Embryonic facial prominence (tissue), 1 donor: ENCODE measurements around the gene NTF4.
"Not testable (repeated sequence)": the region's sequence is repeated elsewhere in the genome, so short reads cannot be mapped to it uniquely, and the experiment has no call there.

Source experiments
- DNase-seq: peaks from one replicate; pipeline ENCODE4 v3.0.0-alpha.2; 2016; ENCODE audit errors: extremely low spot score

NTF4 gene

DNA sequence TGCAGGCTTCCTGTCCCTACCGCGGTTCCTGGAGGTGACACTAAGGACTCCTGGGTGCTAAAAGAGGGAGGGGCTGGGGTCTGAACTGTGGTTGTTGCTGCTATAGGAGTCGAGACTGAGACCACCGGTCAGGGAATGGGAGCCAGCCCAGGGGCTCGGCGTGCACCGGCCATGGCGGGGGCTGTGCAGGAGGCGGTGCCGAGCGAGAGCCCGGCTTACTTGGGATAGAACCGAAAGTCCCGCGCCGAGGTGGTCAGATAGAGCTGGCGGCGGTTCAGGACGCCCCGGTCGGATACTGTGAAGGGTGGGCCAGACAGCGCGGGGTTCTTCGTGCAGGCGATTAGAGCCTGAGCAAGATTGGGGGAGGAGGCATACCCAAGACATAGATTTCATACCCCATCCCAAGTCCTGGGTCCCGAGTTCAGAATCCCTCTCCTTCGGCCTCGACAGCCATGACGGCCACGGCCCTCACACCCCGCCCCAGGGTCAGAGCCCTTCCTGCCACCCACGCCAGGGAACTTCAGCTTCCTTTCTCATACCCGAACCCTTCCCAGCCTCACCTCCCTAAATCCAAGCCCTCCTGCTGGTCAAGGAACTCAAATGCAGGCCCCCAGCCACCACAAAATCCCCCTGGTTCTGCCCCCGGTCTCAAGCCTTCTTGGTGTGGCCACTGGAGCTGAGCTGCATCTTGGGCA is 7.6 kb downstream of the NTF4 start:
- DNase-seq, result not testable (repeated sequence)

DNA sequence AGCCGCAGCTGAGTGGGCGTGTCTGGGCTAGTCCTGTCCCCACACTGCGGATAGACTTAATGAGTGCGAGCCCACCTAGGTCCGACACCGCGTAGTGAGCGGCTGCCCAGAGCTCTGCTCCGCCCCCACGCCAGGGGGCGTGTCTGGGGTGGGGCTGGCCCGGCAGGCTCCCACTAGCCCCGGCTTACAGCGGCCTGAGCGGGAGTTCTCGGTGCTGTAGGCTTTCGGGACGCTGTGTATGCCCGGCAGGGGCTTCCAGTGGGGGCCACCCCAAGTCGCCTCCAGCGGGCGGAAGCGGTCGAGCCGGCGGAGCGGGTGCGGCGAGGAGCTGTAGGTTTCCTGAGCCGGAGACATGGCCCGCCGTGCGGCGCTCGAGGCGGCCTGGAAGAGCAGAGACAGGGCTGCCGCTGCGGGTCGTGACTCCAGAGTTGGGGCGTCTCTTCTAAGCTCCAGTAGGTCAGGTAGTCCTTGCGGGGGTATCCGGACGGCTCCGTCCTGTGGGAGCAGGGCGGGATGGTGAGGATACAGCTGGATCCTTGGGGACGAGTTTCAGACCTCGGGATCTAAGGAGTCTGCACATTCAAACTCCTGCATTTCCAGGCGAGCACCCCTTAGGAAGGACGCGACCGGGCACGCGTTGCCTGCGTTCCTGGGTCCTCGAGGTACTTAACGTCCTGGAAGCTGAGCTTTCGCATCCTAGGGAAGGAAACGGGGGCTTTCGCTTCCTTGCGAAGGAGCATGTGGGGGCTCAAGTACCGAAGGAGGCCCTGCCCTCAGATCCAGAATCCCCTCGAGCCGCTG is 8.3 kb downstream of the NTF4 start:
- DNase-seq, result no peak

DNA sequence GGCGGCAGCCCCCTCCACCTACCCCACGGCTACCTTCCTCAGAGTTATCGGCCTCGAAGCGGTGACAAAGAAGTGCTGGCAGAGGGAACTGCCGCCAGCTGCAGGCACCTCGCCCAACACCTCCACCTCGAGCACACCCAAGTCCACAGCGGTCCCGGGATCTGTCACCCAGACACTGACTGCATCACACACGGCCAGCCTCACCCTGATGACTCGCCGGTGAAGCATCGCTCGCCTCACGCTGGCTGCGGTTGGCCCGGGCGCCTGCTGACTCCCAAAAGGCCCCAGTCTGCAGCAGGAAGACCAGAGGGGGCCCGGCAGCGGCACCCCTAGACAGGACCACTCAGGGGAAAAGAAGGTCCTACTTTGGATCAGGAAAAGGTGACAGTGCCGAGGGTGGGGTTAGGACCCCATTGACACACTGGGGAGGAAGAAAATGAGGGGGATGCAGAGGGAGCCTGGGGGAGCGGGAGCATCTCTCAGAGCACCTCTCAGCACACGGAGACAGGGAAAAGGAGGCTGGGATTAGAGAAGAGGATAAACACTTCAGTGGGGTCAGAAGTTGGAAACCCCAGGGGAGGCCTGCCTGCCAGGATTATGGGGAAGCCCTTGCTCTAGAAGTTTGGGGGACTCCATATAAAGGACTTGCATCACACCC is 14.1 kb downstream of the NTF4 start:
- DNase-seq, result not testable (repeated sequence)

DNA sequence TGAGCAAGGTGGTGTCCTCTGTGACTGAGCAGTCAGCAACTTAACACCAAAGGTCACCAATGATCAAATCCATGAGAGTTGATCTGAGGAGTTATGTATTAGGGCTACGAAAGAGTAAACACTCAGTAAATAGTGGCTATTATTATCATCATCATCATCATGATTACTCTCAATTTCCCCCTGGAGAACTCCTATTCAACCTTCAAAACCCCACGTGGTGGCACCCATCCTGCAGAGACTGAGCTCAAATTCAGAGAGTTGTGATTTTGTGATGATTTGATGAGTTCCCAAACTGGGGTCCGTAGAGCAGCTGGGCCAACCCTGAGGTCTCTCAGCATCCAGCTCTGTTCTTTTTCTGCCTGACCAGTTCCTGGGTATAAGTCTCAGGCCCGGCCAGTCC is 14.8 kb downstream of the NTF4 start:
- not testable (repeated sequence) for DNase-seq

DNA sequence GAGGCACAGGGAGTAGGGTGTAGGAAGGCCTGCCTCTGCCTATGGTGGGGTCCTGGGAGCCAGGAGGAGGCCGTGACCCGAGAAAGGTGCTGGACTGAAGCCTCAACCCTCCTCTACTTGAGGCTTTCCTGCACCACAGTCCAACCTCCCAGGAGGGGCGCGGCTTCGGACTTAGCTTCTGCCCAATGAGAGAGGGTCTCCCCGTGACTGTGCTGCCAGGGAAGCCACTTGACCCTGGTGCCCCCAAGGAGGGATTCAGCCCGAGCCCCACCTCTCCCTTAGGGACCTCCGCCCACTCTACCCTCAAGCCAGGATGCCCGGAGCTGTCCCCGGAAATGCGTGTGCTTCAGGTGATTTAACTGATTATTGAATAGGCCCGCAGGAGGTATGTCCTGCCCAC is 15.6 kb downstream of the NTF4 start, which contains the start of gene CGB8:
TSS of gene CGB8 (minus strand) at position 101 of the 400 bp plus-strand sequence. CDS start 372 bp downstream, outside the sequence.
- DNase-seq, result not testable (repeated sequence)

DNA sequence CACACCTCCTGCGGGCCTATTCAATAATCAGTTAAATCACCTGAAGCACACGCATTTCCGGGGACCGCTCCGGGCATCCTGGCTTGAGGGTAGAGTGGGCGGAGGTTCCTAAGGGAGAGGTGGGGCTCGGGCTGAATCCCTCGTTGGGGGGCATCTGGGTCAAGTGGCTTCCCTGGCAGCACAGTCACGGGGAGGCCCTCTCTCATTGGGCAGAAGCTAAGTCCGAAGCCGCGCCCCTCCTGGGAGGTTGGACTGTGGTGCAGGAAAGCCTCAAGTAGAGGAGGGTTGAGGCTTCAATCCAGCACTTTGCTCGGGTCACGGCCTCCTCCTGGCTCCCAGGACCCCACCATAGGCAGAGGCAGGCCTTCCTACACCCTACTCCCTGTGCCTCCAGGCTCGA is 21.1 kb downstream of the NTF4 start, which contains the start of gene CGB5:
TSS of gene CGB5 (plus strand) at position 301 of the 400 bp plus-strand sequence. CDS start 362 bp downstream, outside the sequence.
- not testable (repeated sequence) for DNase-seq

DNA sequence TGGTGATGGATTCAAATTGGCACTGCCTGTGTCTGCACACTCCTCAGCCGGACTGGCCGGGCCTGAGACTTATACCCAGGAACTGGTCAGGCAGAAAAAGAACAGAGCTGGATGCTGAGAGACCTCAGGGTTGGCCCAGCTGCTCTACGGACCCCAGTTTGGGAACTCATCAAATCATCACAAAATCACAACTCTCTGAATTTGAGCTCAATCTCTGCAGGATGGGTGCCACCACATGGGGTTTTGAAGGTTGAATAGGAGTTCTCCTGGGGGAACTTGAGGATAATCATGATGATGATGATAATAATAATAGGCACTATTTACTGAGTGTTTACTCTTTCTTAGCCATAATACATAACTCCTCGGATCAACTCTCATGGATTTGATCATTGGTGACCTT is 22.0 kb downstream of the NTF4 start:
- not testable (repeated sequence) for DNase-seq

DNA sequence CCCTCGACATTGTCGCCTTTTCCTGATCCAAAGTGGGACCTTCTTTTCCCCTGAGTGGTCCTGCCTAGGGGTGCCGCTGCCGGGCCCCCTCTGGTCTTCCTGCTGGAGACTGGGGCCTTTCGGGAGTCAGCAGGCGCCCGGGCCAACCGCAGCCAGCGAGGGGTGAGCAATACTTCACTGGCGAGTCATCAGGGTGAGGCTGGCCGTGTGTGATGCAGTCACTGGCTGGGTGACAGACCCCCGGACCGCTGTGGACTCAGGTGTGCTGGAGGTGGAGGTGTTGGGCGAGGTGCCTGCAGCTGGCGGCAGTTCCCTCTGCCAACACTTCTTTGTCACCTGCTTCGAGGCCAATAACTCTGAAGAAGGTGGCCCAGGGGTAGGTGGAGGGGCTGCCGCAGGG is 22.4 kb downstream of the NTF4 start:
- DNase-seq, result no peak

DNA sequence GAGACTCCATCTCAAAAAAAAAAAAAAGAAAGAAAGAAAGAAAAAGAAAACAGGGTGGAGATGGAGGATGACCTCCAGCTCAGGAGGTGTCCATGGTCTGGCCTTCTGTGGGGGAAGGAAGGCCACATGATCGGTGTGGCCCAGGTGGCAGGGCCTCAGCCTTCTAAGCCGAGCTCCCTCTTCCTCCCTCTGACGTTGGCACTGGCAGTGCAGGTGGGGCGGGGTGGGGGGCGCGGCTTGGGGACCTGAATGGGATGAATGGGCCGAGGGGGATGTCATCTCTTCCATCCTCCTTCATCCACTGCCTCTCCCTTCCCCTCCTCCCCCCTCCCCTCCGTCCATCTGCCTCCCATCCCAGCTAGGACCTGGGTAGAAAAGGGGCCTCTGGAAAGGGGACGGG is 24.9 kb downstream of the NTF4 start:
- not testable (repeated sequence) for DNase-seq

DNA sequence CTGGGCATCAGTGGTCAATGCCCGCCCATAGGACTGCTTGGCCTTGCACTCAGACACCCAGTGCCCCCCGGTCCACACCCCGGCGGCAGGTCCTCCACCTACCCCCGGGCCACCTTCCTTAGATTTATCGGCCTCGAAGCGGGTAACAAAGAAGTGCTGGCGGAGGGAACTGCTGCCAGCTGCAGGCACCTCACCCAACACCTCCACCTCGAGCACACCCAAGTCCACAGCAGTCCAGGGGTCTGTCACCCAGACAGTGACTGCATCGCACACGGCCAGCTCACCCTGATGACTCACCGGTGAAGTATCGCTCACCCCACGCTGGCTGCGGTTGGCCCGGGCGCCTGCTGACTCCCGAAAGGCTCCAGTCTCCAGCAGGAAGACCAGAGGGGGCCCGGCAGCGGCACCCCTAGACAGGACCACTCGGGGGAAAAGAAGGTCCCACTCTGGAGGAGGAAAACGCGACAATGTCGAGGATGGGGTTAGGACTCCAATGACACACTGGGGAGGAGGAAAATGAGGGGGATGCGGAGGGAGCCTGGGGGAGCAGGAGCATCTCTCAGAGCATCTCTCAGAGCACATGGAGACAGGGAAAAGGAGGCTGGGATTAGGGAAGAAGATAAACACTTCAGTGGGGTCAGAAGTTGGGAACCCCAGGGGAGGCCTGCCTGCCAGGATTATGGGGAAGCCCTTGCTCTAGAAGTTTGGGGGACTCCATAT is 25.9 kb downstream of the NTF4 start:
- DNase-seq, result not testable (repeated sequence)

DNA sequence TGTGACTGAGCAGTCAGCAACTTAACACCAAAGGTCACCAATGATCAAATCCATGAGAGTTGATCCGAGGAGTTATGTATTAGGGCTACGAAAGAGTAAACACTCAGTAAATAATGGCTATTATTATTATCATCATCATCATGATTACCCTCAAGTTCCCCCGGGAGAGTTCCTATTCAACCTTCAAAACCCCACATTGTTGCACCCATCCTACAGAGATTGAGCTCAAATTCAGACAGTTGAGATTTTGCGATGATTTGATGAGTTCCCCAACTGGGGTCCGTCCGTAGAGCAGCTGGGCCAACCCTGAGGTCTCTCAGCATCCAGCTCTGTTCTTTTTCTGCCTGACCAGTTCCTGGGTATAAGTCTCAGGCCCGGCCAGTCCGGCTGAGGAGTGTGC is 26.5 kb downstream of the NTF4 start:
- DNase-seq, result not testable (repeated sequence)

DNA sequence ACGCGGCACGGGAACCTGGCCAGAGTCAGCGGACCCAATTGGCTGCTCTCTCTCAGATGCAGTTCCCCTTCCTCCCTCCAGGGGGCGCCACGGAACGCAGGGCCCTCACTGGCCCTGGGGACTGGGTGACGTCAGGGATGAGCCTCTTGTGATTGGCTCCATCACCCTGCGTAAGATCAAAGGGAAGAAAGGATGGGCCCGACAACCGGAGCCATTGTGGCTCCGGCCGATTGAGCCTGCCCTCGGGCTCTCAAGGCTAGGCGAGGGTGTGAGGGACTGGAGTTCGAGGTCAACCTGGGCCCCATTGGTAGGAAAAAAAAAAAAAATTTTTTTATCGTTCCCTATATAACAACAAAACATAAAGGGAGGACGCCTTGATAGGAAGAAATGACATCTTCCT is 27.8 kb downstream of the NTF4 start, which contains the start of gene CGB1:
TSS of gene CGB1 (minus strand) at position 81 of the 400 bp plus-strand sequence. CDS start 184 bp downstream, outside the sequence.
- not testable (repeated sequence) for DNase-seq

DNA sequence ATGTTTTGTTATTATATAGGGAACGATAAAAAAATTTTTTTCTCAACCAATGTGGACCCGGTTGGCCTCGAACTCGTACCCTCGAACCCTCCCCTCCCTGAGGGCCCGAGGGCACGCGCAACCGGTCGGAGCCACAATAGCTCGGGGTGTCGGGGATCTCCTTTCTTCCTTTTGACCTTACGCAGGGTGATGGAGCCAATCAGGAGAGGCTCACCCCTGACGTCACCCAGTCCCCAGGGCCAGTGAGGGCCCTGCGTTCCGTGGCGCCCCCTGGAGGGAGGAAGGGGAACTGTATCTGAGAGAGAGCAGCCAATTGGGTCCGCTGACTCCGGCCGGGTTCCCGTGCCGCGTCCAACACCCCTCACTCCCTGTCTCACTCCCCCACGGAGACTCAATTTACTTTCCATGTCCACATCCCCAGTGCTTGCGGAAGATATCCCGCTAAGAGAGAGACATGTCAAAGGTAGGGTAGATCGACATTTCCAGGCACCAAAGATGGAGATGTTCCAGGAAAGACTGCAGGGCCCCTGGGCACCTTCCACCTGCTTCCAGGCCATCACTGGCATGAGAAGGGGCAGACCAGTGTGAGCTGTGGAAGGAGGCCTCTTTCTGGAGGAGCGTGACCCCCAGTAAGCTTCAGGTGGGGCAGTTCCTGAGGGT is 32.8 kb downstream of the NTF4 start, which contains the start of gene CGB2:
TSS of gene CGB2 (plus strand) at position 249 of the 660 bp plus-strand sequence. CDS start at position 455, 206 bp downstream.
- DNase-seq, result not testable (repeated sequence)

DNA sequence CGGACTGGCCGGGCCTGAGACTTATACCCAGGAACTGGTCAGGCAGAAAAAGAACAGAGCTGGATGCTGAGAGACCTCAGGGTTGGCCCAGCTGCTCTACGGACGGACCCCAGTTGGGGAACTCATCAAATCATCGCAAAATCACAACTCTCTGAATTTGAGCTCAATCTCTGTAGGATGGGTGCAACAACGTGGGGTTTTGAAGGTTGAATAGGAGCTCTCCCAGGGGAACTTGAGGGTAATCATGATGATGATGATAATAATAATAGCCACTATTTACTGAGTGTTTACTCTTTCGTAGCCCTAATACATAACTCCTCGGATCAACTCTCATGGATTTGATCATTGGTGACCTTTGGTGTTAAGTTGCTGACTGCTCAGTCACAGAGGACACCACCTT is 34.3 kb downstream of the NTF4 start:
- DNase-seq, result not testable (repeated sequence)

DNA sequence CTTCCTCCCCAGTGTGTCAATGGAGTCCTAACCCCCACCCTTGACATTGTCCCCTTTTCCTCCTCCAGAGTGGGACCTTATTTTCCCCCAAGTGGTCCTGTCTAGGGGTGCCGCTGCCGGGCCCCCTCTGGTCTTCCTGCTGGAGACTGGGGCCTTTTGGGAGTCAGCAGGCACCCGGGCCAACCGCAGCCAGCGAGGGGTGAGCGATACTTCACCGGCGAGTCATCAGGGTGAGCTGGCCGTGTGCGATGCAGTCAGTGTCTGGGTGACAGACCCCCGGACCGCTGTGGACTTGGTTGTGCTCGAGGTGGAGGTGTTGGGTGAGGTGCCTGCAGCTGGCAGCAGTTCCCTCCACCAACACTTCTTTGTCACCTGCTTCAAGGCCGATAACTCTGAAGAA is 34.9 kb downstream of the NTF4 start:
- not testable (repeated sequence) for DNase-seq

DNA sequence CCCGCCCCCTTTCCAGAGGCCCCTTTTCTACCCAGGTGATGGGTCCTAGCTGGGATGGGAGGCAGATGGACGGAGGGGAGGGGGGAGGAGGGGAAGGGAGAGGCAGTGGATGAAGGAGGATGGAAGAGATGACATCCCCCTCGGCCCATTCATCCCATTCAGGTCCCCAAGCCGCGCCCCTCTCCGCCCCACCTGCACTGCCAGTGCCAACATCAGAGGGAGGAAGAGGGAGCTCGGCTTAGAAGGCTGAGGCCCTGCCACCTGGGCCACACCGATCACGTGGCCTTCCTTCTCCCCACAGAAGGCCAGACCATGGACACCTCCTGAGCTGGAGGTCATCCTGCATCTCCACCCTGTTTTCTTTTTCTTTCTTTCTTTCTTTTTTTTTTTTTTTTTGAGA is 35.9 kb downstream of the NTF4 start:
- DNase-seq, result not testable (repeated sequence)

DNA sequence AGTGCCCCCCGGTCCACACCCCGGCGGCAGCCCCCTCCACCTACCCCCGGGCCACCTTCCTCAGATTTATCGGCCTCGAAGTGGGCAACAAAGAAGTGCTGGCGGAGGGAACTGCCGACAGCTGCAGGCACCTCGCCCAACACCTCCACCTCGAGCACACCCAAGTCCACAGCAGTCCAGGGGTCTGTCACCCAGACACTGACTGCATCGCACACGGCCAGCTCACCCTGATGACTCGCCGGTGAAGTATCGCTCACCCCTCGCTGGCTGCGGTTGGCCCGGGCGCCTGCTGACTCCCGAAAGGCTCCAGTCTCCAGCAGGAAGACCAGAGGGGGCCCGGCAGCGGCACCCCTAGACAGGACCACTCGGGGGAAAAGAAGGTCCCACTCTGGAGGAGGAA is 39.0 kb downstream of the NTF4 start:
- not testable (repeated sequence) for DNase-seq

DNA sequence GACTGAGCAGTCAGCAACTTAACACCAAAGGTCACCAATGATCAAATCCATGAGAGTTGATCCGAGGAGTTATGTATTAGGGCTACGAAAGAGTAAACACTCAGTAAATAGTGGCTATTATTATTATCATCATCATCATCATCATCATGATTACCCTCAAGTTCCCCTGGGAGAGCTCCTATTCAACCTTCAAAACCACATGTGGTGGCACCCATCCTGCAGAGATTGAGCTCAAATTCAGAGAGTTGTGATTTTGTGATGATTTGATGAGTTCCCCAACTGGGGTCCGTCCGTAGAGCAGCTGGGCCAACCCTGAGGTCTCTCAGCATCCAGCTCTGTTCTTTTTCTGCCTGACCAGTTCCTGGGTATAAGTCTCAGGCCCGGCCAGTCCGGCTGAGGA is 39.5 kb downstream of the NTF4 start:
- not testable (repeated sequence) for DNase-seq

DNA sequence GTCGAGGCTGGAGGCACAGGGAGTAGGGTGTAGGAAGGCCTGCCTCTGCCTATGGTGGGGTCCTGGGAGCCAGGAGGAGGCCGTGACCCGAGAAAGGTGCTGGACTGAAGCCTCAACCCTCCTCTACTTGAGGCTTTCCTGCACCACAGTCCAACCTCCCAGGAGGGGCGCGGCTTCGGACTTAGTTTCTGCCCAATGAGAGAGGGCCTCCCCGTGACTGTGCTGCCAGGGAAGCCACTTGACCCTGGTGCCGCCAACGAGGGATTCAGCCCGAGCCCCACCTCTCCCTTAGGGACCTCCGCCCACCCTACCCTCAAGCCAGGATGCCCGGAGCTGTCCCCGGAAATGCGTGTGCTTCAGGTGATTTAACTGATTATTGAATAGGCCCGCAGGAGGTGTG is 40.4 kb downstream of the NTF4 start, which contains the start of gene CGB3:
TSS of gene CGB3 (minus strand) at position 101 of the 400 bp plus-strand sequence. CDS start 362 bp downstream, outside the sequence.
- not testable (repeated sequence) for DNase-seq

DNA sequence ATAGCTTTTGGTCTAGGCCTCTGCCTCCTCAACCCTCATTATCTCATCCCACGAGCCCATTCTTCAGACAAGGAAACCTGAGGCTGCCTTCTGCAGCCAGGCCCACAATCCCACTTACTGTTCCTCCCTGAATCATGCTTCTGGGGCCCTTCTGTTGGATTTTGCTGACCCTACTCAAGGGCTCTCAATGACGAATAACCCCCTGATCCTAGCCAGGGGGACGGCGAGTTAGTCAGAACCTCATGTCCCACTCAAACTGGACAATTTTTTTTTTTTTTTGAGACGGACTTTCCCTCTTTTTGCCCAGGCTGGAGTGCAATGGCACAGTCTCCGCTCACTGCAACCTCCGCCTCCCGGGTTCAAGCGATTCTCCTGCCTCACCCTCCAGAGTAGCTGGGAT is 42.5 kb downstream of the NTF4 start:
- no peak for DNase-seq
